GM18858 (cell line): Measurements from ENCODE around the gene PPP2R2B.

Source experiments
- ATAC-seq: cut with Tn5 transposase; IDR thresholded peaks from one replicate; pipeline ENCODE4 v1.9.1; 2021; ENCODE audit not compliant: unreplicated experiment

The PPP2R2B gene

DNA sequence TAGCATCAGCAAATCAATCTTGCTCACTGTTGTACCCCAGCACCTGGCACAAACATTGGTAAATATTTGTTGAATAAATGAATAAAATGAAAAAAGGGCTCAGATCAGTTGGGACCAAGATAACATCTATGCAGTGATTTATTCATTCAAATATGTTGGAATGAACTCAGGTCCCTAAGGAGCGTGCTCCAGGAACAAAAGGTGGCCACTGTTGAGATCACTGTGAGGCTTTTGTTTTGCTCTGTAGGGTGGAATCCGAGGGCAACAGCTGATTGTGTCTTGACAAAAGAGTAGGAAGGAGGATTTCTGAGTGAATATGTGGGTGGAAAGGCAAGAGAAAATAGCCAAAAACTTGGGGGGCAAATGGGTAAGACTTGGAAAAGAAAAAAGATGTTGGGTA lies 89.7 kb downstream of the PPP2R2B start:
- ATAC-seq = no peak

GRCh38 chr5:146785065-146785464 lies 93.5 kb downstream of the PPP2R2B start:
- ATAC-seq = no peak

GRCh38 chr5:146781157-146781556 lies 97.4 kb downstream of the PPP2R2B start:
- no peak for ATAC-seq

- no peak for ATAC-seq
Measured at GRCh38 chr5:146779211-146779869, 99.2 kb downstream of the PPP2R2B start.

DNA sequence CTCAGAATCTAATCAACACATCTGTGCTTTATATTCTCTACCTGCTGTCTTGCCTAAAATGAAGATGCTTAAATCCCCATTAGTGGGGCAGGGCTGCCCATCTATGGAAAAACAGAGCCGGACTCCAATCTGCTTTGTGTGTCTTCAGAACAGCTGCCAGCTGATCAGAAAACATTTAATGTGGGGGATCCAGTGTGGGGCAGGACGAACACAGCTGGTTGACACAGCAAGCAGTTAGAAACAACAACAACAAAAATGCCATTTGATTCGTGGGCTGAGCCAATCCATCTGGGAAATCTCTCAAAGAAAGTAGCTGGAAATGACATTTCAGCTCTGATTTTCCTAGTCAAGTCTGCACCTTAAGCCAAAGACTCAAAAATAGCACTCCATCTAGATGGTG lies 99.8 kb downstream of the PPP2R2B start:
- no peak for ATAC-seq

DNA sequence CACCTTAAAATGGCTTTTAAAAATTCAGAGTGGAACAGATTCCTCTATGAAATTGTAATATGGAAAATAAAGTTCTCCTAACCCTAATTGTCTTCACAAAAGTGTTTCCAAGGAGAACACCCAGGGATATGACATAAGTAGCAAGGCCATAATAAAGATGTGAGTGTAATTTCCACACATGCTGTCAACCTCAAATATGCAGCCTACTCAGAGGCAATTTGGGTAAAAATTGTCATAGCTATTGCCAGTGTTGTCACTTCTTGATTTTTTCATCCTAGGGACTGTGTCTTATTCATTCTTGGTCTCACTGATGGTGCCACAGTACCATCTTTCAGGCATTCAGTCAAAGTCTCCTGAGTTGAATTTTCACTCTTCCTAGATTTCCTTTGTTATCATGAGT lies 100.3 kb downstream of the PPP2R2B start:
- no peak for ATAC-seq

- no peak for ATAC-seq
Measured at GRCh38 chr5:146772881-146773466, 105.6 kb downstream of the PPP2R2B start.

DNA sequence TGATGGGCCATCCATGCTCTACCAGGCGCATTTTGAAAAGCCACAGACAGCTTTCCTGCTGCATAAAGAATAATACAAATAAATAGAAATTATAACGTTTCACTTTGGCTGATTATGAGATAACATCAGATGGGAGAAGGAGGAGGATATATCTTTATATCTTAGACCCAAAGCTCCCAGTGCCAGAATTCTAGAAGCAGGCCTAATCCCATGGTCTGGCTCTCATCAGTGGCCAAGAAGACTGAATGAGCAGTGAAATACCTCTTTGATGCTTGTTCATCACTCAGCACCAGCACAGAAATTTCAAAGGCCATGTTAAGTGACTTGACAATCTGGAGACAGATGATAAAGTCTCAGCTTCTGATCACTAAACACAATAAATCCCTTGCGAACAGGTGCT lies 107.6 kb downstream of the PPP2R2B start:
- ATAC-seq = no peak

DNA sequence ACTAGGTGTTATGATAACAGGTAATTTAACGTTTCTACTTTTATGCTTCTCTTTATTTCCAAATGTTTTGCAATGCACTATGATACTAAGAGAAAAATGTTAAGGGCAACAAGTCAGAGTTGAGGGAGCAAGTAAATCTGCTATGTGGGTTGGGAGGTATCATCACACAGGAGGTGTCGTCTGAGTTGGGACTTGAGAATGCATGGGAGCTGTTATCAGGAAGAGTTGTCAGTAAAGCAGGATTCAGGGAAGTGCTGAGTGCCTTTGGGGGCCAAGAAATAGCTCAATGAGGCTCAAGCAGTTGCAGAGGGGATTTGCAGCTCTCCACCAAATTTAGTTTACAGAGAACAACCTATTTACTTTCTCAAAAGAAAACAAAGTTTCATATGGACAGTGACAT lies 108.0 kb downstream of the PPP2R2B start:
- ATAC-seq = no peak

DNA sequence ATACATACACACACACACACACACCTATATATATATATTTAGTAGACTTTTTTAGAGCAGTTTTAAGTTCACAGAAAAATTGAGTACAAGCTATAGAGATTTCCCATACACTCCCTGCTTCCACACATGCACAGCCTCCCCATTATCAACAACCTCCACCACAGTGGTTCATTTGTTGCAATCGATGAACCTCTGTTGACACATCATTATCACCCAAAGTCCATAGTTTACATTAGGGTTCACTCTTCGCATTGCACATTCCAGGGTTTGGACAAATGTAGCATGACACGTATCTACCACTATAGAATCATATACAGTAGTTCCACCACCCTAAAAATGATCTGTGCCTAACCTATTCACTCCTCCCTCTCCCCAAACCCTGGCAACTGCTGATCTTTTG lies 111.0 kb downstream of the PPP2R2B start:
- ATAC-seq = no peak

DNA sequence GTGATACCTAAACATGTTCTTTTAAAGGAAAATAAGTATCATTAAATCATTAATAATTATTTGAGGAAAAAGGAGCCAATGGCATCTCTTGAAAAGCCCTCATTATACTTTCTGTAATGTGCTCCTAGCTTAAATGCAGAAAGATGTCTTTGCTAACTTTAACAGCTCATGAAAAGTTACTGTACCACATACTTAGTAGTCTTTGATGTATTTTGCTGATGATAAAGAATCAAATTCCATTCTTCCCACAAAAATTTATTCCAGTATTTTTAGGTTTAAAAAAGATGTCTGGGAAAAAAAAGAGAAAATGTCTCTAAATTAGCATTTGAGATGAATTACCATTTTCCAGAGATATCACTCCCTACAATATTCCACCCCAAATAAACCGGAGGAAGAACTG lies 112.5 kb downstream of the PPP2R2B start:
- ATAC-seq = no peak

DNA sequence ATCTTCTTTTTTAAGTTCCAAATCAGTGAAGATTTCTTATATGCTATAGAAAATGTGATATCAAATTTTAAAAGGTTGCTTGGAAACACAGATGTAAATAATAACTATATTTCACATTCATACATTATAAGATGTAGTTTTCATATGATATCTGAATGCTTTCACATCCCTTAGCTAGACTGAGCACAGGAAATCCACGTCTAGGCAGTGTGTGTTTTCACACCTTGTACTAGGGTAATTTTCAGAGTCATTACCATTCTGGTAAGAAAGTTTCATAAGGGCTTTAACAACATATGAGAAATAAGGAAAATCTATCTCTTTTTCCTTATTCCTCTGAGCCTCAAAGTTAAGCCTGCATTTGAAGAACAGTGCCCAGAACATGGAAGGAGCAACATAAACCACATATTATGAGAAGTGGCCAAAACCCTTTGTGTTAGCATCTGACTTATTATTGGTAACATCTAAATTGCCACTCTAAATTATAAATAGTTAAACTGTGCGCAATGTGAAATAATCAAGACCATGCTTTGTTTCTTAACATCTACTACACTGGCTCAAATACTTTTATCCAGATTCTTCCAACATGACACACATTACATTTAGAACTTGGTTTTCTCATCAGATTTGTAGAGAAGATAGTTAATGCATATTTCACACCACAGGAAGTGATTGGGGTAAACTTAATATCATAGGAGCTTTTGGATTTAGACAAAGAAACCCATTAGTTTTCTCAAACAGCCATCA lies 113.3 kb downstream of the PPP2R2B start:
- ATAC-seq = no peak

- no peak for ATAC-seq
Measured at GRCh38 chr5:146762830-146763229, 115.7 kb downstream of the PPP2R2B start.

- no peak for ATAC-seq
Measured at GRCh38 chr5:146761811-146762210, 116.7 kb downstream of the PPP2R2B start.

DNA sequence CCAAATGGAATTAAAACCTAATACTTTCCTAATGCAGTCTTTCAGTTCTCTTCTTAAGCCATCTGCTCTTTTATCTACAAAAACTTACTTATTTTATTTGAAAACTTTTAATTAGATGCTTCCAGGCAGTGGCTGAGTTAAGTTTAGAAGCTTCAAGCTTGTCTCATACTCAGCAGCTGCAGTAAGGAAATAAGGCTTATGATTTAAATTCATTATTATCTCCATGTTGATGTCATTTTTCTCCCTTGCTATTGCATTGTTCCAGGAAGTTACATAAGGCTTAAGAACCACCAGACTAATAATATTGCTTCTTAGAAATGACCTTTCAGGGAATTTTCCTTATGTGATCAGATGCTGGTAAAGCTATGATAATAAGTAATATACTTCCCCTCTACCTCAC lies 119.6 kb downstream of the PPP2R2B start:
- ATAC-seq = no peak

GRCh38 chr5:146758076-146758475 lies 120.5 kb downstream of the PPP2R2B start:
- ATAC-seq = no peak

- ATAC-seq = no peak
Measured at GRCh38 chr5:146756546-146756945, 122.0 kb downstream of the PPP2R2B start.

DNA sequence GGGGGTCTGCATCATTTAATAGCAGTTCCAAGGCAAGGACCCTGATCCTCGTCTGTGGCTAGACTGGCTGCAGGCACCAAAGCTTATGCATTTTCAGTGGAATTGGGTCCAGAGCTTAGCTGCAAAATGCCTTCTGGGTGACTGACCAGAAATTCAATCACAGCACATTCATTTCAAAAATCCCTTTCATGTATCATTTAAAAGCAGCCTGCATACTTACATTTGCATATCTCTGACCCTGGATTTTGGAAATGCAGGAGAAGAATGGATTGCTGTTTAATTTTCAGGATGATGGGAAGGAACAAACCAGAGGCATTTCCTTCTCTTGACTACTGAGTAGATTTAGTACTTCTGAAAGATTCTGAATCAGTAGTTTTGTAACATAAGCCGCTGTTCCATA lies 122.8 kb downstream of the PPP2R2B start:
- no peak for ATAC-seq

DNA sequence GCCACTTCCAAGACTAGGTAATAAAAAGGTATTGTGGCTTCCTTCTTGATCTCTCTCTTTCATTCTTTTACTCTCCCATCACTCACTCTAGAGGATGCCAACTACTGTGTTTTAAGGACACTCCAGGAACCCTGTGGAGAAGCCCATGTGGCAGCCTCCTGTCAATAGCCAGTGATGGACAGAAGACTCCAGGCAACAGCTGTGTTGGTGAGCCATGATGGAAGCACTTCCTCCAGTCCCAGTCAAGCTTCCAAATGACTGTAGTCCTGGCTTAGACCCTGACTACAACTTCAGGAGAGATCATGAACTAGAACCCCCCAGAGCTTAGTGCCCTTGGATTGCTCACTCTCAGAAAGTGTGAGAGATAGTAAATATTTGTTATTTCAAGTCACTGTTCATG lies 123.9 kb downstream of the PPP2R2B start:
- no peak for ATAC-seq

DNA sequence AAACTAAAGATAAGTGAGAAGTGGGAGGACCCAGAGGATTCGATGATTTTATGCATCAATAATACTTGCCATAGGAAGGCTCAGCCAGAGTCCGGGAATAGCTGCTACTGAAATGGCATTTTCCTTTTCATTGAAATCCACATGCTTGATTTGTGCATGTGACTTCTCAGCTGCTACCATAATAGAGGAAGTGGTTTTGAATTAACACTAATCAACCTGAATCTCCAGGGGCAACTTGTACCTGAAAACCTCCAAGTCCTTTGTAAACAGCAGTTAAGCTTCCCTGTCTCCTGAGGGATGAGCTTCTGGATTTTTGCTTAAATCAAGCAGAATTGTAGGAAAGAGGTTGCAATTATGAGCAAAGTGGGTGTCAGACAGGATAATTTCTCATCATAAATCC lies 124.9 kb downstream of the PPP2R2B start:
- ATAC-seq = no peak

DNA sequence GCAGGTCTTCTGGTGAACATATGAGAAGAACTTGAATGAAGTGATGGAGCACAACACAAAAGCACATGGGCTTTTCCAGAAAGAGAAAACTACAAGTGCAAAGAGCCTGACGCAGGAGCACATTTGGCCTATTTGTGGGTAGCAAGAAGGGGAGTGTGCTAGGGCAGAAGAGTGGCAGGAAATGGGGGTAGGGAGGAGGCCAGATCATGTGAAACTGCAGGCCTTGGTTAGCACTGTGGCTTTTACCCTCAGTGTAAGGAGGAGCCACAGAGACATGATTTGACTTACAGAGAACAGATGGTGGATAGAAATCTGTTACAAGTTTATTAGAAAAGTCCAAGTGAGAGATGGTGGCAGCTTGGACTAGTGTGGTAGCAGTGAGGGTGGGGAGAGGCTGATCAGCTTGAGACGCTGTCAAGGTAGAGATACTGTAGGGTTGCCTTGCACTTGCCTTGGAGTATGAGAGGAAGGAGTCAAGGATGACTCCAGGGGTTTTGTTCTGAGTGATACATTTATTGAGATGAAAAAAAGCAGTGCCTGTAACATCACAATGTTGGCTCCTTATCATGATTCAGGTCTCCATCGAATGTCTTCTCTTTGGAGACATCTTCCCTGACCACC lies 126.7 kb downstream of the PPP2R2B start:
- peak; percentile 97 for ATAC-seq

GRCh38 chr5:146751054-146751453 lies 127.5 kb downstream of the PPP2R2B start:
- ATAC-seq = no peak
